K562 (cell line): ENCODE results near the gene ZNF407.

Experiments used
- ATF6 ChIP-seq: sonication (generic); formaldehyde crosslinking; IDR thresholded peaks from 2 replicates; pipeline ENCODE4 v1.4.0; 2020; ENCODE audit warnings: mild to moderate bottlenecking, missing genetic modification reagents
- BRF1 ChIP-seq: IDR thresholded peaks from 3 replicates; pipeline ENCODE4 v1.6.1; 2011; ENCODE audit warnings: borderline replicate concordance, mild to moderate bottlenecking; ENCODE audit not compliant: insufficient read length; ENCODE audit errors: extremely low read depth
- CBFB ChIP-seq: sonication (generic); formaldehyde crosslinking; IDR thresholded peaks from 2 replicates; pipeline ENCODE4 v1.4.0; 2020; ENCODE audit warnings: mild to moderate bottlenecking, missing genetic modification reagents
- CTCF ChIP-seq, 3 experiments: IDR thresholded peaks in 2 of 3; conservative IDR thresholded peaks in 1 of 3; 2 replicates each; pipeline ENCODE4 v1.5.1; 2011 to 2012; ENCODE audit warnings: low read length in 3 of 3, mild to moderate bottlenecking in 3 of 3, control low read depth in 2 of 3, improper control_type of control experiment in 1 of 3, inconsistent platforms in 1 of 3, low read depth in 1 of 3, mixed read lengths in 1 of 3, moderate library complexity in 1 of 3; ENCODE audit not compliant: insufficient read depth in 2 of 3
- EZH2 ChIP-seq: IDR thresholded peaks from 2 replicates; pipeline ENCODE4 v1.6.1; 2012; ENCODE audit warnings: low read depth, mild to moderate bottlenecking, inconsistent platforms, low read length, borderline replicate concordance
- GABPB1 ChIP-seq: sonication (generic); formaldehyde crosslinking; IDR thresholded peaks from 2 replicates; pipeline ENCODE4 v1.8.0; 2022; ENCODE audit warnings: mild to moderate bottlenecking, missing genetic modification reagents
- HCFC1 ChIP-seq: IDR thresholded peaks from 2 replicates; pipeline ENCODE4 v1.6.1; 2012; ENCODE audit warnings: low read depth, low read length, improper control_type of control experiment
- JUN ChIP-seq, 2 experiments: sonication (generic) in 1 of 2; formaldehyde crosslinking in 1 of 2; IDR thresholded peaks; 2 replicates each; pipeline versions ENCODE4 v1.6.1 to v1.8.0; 2012 to 2022; ENCODE audit warnings: borderline replicate concordance in 2 of 2, mild to moderate bottlenecking in 2 of 2, improper control_type of control experiment in 1 of 2, low read depth in 1 of 2, low read length in 1 of 2, missing genetic modification reagents in 1 of 2
- POLR2AphosphoS5 ChIP-seq: IDR thresholded peaks from 2 replicates; pipeline ENCODE4 v1.6.1; 2011; ENCODE audit warnings: mild to moderate bottlenecking, low read depth, low read length, moderate library complexity; ENCODE audit not compliant: control insufficient read depth, insufficient read depth
- RFX7 ChIP-seq: fragments of 250-450 bp; sonication (Bioruptor Pico); IDR thresholded peaks from 2 replicates; pipeline ENCODE4 v1.5.1; 2021; ENCODE audit warnings: mild to moderate bottlenecking
- RNF2 ChIP-seq: sonication (generic); IDR thresholded peaks from 2 replicates; pipeline ENCODE4 v1.6.1; 2016
- THAP12 ChIP-seq: fragments of 250-450 bp; sonication (Bioruptor Pico); IDR thresholded peaks from 2 replicates; pipeline ENCODE4 v1.9.0; 2021; ENCODE audit warnings: mild to moderate bottlenecking, inconsistent platforms
- XRCC5 ChIP-seq: fragments of 200-400 bp; formaldehyde crosslinking; IDR thresholded peaks from 2 replicates; pipeline ENCODE4 v1.6.1; 2017; ENCODE audit warnings: low read depth, mild to moderate bottlenecking, low read length
- ZC3H8 ChIP-seq: fragments of 450-650 bp; IDR thresholded peaks from 2 replicates; pipeline ENCODE4 v1.6.1; 2017

GRCh38 chr18:75060185-75060584, 462.5 kb downstream of the ZNF407 start:
- TF ChIP-seq RFX7 (CRISPR knock-in tag) (no peak), EZH2 (no peak), BRF1 (no peak), JUN (IDR thresholded peaks at IDR 0.05; ENCODE audit: borderline replicate concordance, low read depth, low read length) (no peak), JUN (CRISPR knock-in tag; IDR thresholded peaks at IDR 0.05; ENCODE audit: borderline replicate concordance) (no peak), POLR2AphosphoS5 (no peak), THAP12 (no peak), ATF6 (CRISPR knock-in tag) (no peak), ZC3H8 (no peak), GABPB1 (CRISPR knock-in tag) (no peak), RNF2 (no peak), CTCF (IDR thresholded peaks at IDR 0.05 in 2 of 3, conservative IDR thresholded peaks at IDR 0.05 in 1 of 3; ENCODE audit: insufficient read depth in 2 of 3, low read depth in 1 of 3, low read length in 3 of 3) (no peak), HCFC1 (no peak), CBFB (no peak), XRCC5 (no peak)
